Gastrocnemius medialis (tissue), 4 donors: ENCODE results near the gene SDK2. TPM values are rescaled to one million over a fixed set of nuclear protein-coding genes. Genes with fewer than 3 reads are reported as not detected.

ENCODE experiments used
- ATAC-seq, 2 donors: fragments of 150-250 bp; one replicate each; pipeline ENCODE4 v1.9.1; 2016
- DNase-seq, 2 donors: peaks; one replicate each; pipeline ENCODE4 v3.0.0-alpha.2; 2019
- H3K27ac ChIP-seq, 4 donors: fragments of 200-600 bp; sonication (generic); 1 replicate in 1 of 4; 2 replicates in 3 of 4; pipeline ENCODE4 v1.5.1; 2016 to 2018; ENCODE audit warnings: mild to moderate bottlenecking in 2 of 4, moderate library complexity in 1 of 4
- H3K27me3 ChIP-seq, 3 donors: fragments of 200-600 bp; sonication (generic) in 2 of 3; 1 replicate in 1 of 3; 2 replicates in 2 of 3; pipeline versions ENCODE4 v1.5.1 to v1.6.0; 2016 to 2019; ENCODE audit warnings: mild to moderate bottlenecking in 1 of 3, moderate library complexity in 1 of 3
- H3K36me3 ChIP-seq, 2 donors: fragments of 200-600 bp; sonication (generic) in 1 of 2; one replicate each; pipeline ENCODE4 v1.5.1; 2017 to 2018
- H3K4me1 ChIP-seq, 2 donors: fragments of 200-600 bp; sonication (generic) in 1 of 2; one replicate each; pipeline ENCODE4 v1.5.1; 2016 to 2017; ENCODE audit warnings: mild to moderate bottlenecking in 2 of 2
- H3K4me3 ChIP-seq, 4 donors: fragments of 200-600 bp; sonication (generic) in 3 of 4; 1 replicate in 1 of 4; 2 replicates in 3 of 4; pipeline ENCODE4 v1.5.1; 2016 to 2019; ENCODE audit warnings: mild to moderate bottlenecking in 2 of 4
- H3K9me3 ChIP-seq, 3 donors: fragments of 200-600 bp; sonication (generic) in 2 of 3; 1 replicate in 1 of 3; 2 replicates in 2 of 3; pipeline ENCODE4 v1.5.1; 2016 to 2019
- POLR2A ChIP-seq, 2 donors: fragments of 450-650 bp; IDR thresholded peaks; one replicate each; pipeline ENCODE4 v1.6.1; 2017; ENCODE audit warnings: antibody characterized with exemption in 2 of 2, mild to moderate bottlenecking in 2 of 2, moderate library complexity in 2 of 2
- in situ Hi-C, 4 donors: fragments of 200-750 bp; cut with MboI; loops; one replicate each; pipeline versions ENCODE4 v1.15.0 to v1.8.0; 2017; ENCODE audit warnings: low sequenced_read_pairs in 4 of 4
- intact Hi-C: fragments of 100-400 bp; cut with DNase I; formaldehyde crosslinking; loops from one replicate; pipeline ENCODE4 v1.15.1; 2023; ENCODE audit warnings: low total_unique reads
- total RNA-seq, 4 donors: library from RNA; depleted of rRNA; stranded (reverse); fragments of >200 nt; gene quantifications; one replicate each; pipeline versions ENCODE4 v1.1.0 to v1.2.3, GENCODE V29; 2016
- TF ChIP-seq, protein P1 (sequence below), 5 experiments: fragments of 450-650 bp in 3 of 5; fragments of 200-600 bp in 2 of 5; sonication (generic) in 2 of 5; IDR thresholded peaks in 4 of 5; conservative IDR thresholded peaks in 1 of 5; 1 replicate in 4 of 5; 2 replicates in 1 of 5; pipeline ENCODE4 v1.5.1; 2016 to 2019; ENCODE audit warnings: antibody characterized with exemption in 5 of 5, mild to moderate bottlenecking in 3 of 5, moderate library complexity in 3 of 5

SDK2 gene, protein sequence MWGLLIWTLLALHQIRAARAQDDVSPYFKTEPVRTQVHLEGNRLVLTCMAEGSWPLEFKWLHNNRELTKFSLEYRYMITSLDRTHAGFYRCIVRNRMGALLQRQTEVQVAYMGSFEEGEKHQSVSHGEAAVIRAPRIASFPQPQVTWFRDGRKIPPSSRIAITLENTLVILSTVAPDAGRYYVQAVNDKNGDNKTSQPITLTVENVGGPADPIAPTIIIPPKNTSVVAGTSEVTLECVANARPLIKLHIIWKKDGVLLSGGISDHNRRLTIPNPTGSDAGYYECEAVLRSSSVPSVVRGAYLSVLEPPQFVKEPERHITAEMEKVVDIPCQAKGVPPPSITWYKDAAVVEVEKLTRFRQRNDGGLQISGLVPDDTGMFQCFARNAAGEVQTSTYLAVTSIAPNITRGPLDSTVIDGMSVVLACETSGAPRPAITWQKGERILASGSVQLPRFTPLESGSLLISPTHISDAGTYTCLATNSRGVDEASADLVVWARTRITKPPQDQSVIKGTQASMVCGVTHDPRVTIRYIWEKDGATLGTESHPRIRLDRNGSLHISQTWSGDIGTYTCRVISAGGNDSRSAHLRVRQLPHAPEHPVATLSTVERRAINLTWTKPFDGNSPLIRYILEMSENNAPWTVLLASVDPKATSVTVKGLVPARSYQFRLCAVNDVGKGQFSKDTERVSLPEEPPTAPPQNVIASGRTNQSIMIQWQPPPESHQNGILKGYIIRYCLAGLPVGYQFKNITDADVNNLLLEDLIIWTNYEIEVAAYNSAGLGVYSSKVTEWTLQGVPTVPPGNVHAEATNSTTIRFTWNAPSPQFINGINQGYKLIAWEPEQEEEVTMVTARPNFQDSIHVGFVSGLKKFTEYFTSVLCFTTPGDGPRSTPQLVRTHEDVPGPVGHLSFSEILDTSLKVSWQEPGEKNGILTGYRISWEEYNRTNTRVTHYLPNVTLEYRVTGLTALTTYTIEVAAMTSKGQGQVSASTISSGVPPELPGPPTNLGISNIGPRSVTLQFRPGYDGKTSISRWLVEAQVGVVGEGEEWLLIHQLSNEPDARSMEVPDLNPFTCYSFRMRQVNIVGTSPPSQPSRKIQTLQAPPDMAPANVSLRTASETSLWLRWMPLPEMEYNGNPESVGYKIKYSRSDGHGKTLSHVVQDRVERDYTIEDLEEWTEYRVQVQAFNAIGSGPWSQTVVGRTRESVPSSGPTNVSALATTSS (N-terminal part only)
- total RNA-seq, result under 1 TPM; 0.02 to 0.31 (median 0.13) TPM

DNA sequence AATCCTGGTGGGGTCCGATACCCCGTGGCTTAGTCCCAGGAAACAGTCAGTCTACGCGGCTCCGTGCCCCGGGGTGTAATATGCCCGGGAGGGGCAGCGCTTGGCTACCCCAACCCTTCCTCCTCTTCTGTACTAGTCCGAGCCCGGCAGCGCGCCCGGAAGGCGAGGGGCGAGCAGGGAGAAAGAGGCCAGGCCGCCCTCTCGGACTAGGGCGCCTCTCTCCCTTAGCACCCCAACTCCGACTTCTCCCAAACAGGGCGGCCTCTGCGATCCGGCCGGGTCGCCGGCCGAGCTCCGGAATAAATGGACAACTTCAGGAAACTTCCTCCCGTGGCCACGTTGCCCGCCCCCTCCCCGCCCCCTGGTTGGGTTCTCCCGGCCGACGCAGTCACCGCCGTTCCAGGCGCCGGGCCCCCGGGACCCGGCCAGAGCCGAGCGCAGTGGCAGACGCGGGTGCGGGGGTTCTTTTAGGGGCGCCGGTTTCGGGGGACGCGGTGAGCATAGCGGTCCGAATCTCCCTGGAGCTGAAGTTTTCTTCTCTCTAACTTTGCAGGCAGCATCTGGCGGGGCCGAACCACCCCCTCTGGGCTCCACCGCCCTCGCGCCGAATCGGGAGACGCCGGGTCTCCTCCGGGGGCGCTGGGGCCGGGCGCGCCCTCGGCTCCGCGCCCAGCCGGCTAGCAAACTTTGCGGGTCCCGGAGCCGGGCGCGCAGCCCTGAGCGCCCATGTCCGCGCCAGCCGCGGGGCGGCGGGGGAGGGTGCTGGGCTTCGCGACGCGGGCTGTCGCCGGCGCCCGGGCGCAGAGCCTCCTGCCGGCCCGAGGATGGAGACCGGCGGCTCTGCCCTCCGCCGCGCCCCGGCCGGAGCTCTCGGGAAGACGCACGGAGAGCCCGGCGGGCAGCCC, at the start of gene SDK2:
SDK2 (minus strand) TSS at position 301 of the 905 bp plus-strand sequence. CDS start 357 bp downstream, outside the sequence.
- H3K27ac ChIP-seq, result no peak within 1 kb of the TSS
- H3K4me3 ChIP-seq, result peak within 1 kb of the TSS; percentile 41 to 54 (median 52)
- H3K27me3 ChIP-seq, result peaks cover 5 to 24% (median 22%) of the 10 kb centered on the region in 3 donors
- no peak for DNase-seq
- intact Hi-C loops, result no loop called here
- H3K36me3 ChIP-seq, result no peaks in the 10 kb centered on the region
- H3K4me1 ChIP-seq, result peaks cover 0 to 16% of the 10 kb centered on the region in 2 donors
- TF ChIP-seq, protein P1, sequence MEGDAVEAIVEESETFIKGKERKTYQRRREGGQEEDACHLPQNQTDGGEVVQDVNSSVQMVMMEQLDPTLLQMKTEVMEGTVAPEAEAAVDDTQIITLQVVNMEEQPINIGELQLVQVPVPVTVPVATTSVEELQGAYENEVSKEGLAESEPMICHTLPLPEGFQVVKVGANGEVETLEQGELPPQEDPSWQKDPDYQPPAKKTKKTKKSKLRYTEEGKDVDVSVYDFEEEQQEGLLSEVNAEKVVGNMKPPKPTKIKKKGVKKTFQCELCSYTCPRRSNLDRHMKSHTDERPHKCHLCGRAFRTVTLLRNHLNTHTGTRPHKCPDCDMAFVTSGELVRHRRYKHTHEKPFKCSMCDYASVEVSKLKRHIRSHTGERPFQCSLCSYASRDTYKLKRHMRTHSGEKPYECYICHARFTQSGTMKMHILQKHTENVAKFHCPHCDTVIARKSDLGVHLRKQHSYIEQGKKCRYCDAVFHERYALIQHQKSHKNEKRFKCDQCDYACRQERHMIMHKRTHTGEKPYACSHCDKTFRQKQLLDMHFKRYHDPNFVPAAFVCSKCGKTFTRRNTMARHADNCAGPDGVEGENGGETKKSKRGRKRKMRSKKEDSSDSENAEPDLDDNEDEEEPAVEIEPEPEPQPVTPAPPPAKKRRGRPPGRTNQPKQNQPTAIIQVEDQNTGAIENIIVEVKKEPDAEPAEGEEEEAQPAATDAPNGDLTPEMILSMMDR (IDR thresholded peaks at IDR 0.05 in 4 of 5, conservative IDR thresholded peaks at IDR 0.05 in 1 of 5), result no peak
- no peak for TF ChIP-seq POLR2A (IDR thresholded peaks at IDR 0.05)
- in situ Hi-C loops, result no loop called here
- no peaks in the 10 kb centered on the region for H3K9me3 ChIP-seq
- ATAC-seq, result peak in 1 of 2 donors; percentile 21

DNA sequence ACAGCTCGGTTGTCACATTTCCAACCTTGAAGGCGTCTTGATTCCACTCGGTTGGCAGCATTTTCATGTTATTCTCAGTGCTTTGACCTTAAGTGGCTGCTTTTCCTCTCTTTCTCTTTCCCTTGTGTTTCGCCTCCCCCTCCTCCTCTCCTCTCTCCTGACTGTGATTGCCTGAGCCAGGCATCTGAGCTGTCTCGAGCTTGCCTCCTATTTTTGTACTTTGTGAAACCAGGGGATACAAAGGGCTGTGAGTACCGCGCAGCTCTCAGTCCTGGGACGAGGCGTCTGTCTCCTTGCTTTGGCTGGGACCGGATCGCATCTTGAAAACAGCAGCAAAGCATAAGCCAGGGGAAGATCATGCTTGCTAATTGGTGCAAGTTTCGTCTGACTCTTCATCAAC, 48.8 kb upstream of the SDK2 start:
- ATAC-seq, result no peak
- intact Hi-C loops (no loop called here), in situ Hi-C loops (no loop called here)
- Histone ChIP-seq H3K4me1 (no peaks in the 10 kb centered on the region), H3K9me3 (no peaks in the 10 kb centered on the region), H3K27ac (no peak overlapping the region), H3K36me3 (no peaks in the 10 kb centered on the region), H3K4me3 (no peak overlapping the region), H3K27me3 (no peaks in the 10 kb centered on the region)
- TF ChIP-seq, protein P1 (IDR thresholded peaks at IDR 0.05 in 4 of 5, conservative IDR thresholded peaks at IDR 0.05 in 1 of 5), result no peak
- no peak for TF ChIP-seq POLR2A (IDR thresholded peaks at IDR 0.05)
- no peak for DNase-seq

DNA sequence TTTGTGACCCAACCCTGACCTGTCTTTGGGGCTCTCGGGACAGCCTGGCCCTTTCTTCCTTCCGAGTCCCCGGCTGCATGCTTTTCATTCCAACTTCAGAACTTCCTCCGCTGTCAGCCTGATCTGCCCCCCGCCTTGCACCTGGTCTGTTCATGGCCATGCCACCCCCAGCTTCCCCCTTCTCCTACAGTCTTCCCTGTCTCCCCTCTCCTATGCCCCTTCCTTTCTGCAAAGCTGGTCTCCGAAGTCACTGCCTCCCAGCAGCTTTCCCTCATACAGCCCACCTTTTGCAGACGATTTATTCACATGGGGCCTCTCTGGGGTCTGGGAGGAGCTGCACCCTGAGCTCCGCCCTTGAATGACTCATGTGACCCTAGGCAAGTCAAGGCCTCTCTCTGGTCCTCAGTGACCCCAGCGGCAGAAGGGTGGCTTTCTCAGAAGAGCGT, 47.1 kb upstream of the SDK2 start:
- Histone ChIP-seq H3K4me3 (no peak overlapping the region), H3K36me3 (no peaks in the 10 kb centered on the region), H3K9me3 (no peaks in the 10 kb centered on the region), H3K4me1 (no peaks in the 10 kb centered on the region), H3K27ac (no peak overlapping the region), H3K27me3 (no peaks in the 10 kb centered on the region)
- ATAC-seq (no peak), DNase-seq (no peak)
- in situ Hi-C loops, result no loop called here
- intact Hi-C loops, result no loop called here
- TF ChIP-seq POLR2A (IDR thresholded peaks at IDR 0.05), result no peak
- TF ChIP-seq, protein P1 (IDR thresholded peaks at IDR 0.05 in 4 of 5, conservative IDR thresholded peaks at IDR 0.05 in 1 of 5), result no peak

DNA sequence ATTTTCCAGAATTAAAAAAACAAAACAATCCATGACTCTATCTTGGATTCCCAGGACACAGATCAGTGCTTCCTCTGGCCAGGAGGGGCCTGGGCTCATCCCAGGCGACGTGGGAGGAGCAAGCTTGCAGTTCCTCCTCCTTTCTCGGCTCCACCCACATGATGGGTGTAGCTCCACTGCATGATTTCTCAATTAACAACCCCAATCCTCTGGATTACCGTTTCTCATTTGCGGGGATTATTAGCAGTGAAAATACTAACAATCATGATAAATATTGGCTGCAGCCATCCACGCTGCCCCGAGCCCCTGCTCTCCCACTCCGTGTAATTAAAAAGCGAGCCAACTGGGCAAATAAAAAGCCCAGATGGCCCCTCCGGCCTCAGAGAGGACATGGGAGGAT, 46.4 kb upstream of the SDK2 start:
- ATAC-seq, result no peak
- H3K27ac ChIP-seq, result no peak overlapping the region
- H3K4me3 ChIP-seq, result no peak overlapping the region
- in situ Hi-C loops, result no loop called here
- no peaks in the 10 kb centered on the region for H3K9me3 ChIP-seq
- no peaks in the 10 kb centered on the region for H3K27me3 ChIP-seq
- no peak for DNase-seq
- intact Hi-C loops, result no loop called here
- no peaks in the 10 kb centered on the region for H3K36me3 ChIP-seq
- no peak for TF ChIP-seq POLR2A (IDR thresholded peaks at IDR 0.05)
- TF ChIP-seq, protein P1 (IDR thresholded peaks at IDR 0.05 in 4 of 5, conservative IDR thresholded peaks at IDR 0.05 in 1 of 5), result no peak
- no peaks in the 10 kb centered on the region for H3K4me1 ChIP-seq
